Dedifferentiated amniotic fluid mesenchymal stem cell (primary cell): ENCODE measurements around the gene MMP10.

Experiments
- DNase-seq: peaks from one replicate; pipeline ENCODE4 v3.0.0-alpha.2; 2016; ENCODE audit errors: extremely low spot score

The MMP10 gene

GRCh38 chr11:102780491-102780918 lies at the start of gene MMP10:
Gene MMP10, minus strand, starts transcription at chr11:102780628. Its CDS starts 37 bp downstream, at chr11:102780591.
- peak; percentile 28 for DNase-seq

- DNase-seq: no peak
These were observed 49.0 kb upstream of the MMP10 start for GRCh38 chr11:102829316-102830000.

GRCh38 chr11:102824556-102824955 lies 44.1 kb upstream of the MMP10 start:
- DNase-seq: no peak

GRCh38 chr11:102819491-102819890 lies 39.1 kb upstream of the MMP10 start:
- no peak for DNase-seq

GRCh38 chr11:102813484-102813883 lies 33.1 kb upstream of the MMP10 start:
- DNase-seq: no peak

GRCh38 chr11:102812188-102812587 lies 31.8 kb upstream of the MMP10 start:
- DNase-seq: no peak

- no peak for DNase-seq
These were observed 30.7 kb upstream of the MMP10 start for GRCh38 chr11:102810950-102811660.

- DNase-seq: no peak
These were observed 29.5 kb upstream of the MMP10 start for GRCh38 chr11:102809971-102810370.

- DNase-seq: no peak
These were observed 27.5 kb upstream of the MMP10 start for GRCh38 chr11:102807921-102808320.

GRCh38 chr11:102806296-102806695 lies 25.9 kb upstream of the MMP10 start:
- peak; percentile 20 for DNase-seq

- DNase-seq: peak; percentile 87
These were observed 21.9 kb upstream of the MMP10 start for GRCh38 chr11:102802341-102802740.

- DNase-seq: no peak
These were observed 20.3 kb upstream of the MMP10 start for GRCh38 chr11:102800767-102801166.

- no peak for DNase-seq
These were observed 19.4 kb upstream of the MMP10 start for GRCh38 chr11:102799681-102800340.

- no peak for DNase-seq
These were observed 17.8 kb upstream of the MMP10 start, which contains the start of gene MMP1 for GRCh38 chr11:102798012-102798746. Gene MMP1, minus strand, starts transcription at chr11:102798160. Its CDS starts 68 bp downstream, at chr11:102798092.

- DNase-seq: no peak
These were observed 14.0 kb upstream of the MMP10 start for GRCh38 chr11:102794382-102794781.

GRCh38 chr11:102793677-102794290 lies 13.4 kb upstream of the MMP10 start:
- no peak for DNase-seq

- DNase-seq: no peak
These were observed 12.2 kb upstream of the MMP10 start for GRCh38 chr11:102792604-102793003.

- DNase-seq: no peak
These were observed 11.0 kb upstream of the MMP10 start for GRCh38 chr11:102791271-102792036.

GRCh38 chr11:102788334-102788995 lies 8.0 kb upstream of the MMP10 start:
- no peak for DNase-seq

GRCh38 chr11:102784380-102784779 lies 4.0 kb upstream of the MMP10 start:
- no peak for DNase-seq
